ENCODE results near the gene GCSH.
A peak's percentile ranks its signal among the peaks of the same experiment; 100 is the strongest.

GCSH gene

DNA sequence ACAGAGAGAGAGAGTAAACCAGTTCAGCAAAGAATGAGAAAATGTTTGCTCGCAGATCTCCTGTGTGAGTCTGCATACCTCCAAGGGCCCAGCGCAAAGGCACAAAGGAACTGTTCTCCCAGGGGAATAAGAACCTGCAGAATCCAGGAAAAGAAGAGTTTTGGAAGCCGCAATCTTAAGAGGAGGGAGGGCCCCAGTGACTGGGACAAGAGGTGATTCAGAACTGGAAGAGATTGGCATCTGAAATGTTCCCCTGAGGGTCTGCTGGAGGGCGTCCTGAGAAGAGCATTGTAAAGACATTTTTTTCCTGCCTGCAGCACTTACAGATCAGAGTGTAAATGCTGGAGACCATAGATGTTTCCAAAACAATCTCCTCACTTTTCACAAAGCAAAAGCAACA lies 54.5 kb downstream of the GCSH start:
- DNase-seq: no peak

DNA sequence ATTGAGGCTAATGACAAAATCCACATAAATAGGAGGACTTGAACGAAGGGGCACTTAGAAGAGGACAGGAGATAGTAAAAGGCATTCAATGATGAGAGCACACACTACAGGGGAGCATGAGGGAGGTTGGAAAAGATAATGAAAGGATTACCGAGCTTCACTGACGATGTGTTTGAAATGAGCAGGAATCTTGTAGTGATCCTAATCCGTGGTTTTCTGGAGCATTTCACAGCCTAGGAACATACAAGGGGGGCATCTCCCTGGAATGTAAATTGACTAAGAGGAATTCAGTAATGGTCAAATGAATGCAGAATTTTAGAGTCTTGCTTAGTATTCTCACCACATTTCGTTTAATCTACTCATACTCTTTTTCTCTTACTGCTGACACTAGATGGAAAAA lies 55.4 kb downstream of the GCSH start:
- DNase-seq: no peak

- DNase-seq: no peak
Observed at GRCh38 chr16:81040131-81040530, 56.1 kb downstream of the GCSH start.

GRCh38 chr16:81036751-81037350 lies 59.3 kb downstream of the GCSH start:
- no peak for DNase-seq

- DNase-seq: peak; percentile 41 to 51
Observed at GRCh38 chr16:81035975-81036750, 60.0 kb downstream of the GCSH start.

- DNase-seq: peak; percentile 89 to 90
Observed at GRCh38 chr16:81035398-81035974, 60.7 kb downstream of the GCSH start, which contains the start of gene ATMIN. TSS of gene ATMIN (plus strand) at chr16:81035842. CDS start at chr16:81035871, 29 bp downstream.
